ENCODE data around the gene SCPEP1. TPM values are rescaled to one million over a fixed set of nuclear protein-coding genes. Genes with fewer than 3 reads are reported as not detected.

SCPEP1 gene
- total RNA-seq, 1 experiment from 2014 or later, result 19.4 TPM

DNA sequence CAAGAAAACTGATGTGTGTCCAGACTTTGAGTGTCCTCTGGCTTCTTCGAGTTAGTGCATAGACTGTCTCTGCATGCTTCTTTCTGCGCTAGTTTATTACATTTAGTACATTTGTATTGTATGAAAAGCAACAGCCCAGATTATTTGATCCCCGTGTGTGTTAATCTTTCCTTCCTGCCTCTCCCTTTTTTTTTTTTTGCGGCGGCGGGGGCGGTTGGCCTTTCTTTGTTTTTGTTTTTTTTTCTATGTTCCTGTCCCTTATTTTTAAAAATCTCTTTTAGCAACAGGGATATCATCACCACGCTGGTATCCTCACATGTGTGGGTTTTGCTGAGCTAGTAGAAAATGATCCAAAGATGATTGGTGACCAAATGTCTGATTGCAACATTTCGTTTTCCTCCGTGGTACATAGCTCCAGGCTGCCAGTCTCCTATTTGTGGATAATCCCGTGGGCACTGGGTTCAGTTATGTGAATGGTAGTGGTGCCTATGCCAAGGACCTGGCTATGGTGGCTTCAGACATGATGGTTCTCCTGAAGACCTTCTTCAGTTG lies 9.4 kb downstream of the SCPEP1 start:
- H2AFZ ChIP-seq, result no peak overlapping the region
- no peaks in the 10 kb centered on the region for H3K79me2 ChIP-seq (ENCODE audit: low read depth)
- H3K36me3 ChIP-seq (ENCODE audit: low read depth), result 0 out of 2 replicates have a peak, but pooled peaks cover 5% of the 10 kb centered on the region
- TF ChIP-seq, protein P1, sequence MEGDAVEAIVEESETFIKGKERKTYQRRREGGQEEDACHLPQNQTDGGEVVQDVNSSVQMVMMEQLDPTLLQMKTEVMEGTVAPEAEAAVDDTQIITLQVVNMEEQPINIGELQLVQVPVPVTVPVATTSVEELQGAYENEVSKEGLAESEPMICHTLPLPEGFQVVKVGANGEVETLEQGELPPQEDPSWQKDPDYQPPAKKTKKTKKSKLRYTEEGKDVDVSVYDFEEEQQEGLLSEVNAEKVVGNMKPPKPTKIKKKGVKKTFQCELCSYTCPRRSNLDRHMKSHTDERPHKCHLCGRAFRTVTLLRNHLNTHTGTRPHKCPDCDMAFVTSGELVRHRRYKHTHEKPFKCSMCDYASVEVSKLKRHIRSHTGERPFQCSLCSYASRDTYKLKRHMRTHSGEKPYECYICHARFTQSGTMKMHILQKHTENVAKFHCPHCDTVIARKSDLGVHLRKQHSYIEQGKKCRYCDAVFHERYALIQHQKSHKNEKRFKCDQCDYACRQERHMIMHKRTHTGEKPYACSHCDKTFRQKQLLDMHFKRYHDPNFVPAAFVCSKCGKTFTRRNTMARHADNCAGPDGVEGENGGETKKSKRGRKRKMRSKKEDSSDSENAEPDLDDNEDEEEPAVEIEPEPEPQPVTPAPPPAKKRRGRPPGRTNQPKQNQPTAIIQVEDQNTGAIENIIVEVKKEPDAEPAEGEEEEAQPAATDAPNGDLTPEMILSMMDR (conservative IDR thresholded peaks at IDR 0.05), result no peak
- no peak for TF ChIP-seq EZH2 (IDR thresholded peaks at IDR 0.05; ENCODE audit: low read depth)
- ChIA-PET CTCF (no interaction called here), POLR2A (ENCODE audit: unreplicated experiment) (no interaction called here)
- BruUV-seq (replicated peaks), result no TSS peak
- H3K4me2 ChIP-seq, result no peak overlapping the region
- H4K20me1 ChIP-seq (ENCODE audit: insufficient read depth), result no peaks in the 10 kb centered on the region
- no peaks in the 10 kb centered on the region for H3K27me3 ChIP-seq (ENCODE audit: insufficient read depth, low read depth)
- no peak overlapping the region for H3K4me3 ChIP-seq
- H3K4me1 ChIP-seq (replicated peaks; ENCODE audit: insufficient read depth), result no peaks in the 10 kb centered on the region
- no peak for DNase-seq
- H3K9me3 ChIP-seq (ENCODE audit: insufficient read depth, low read depth), result no peaks in the 10 kb centered on the region
- no peaks in the 10 kb centered on the region for H3F3A ChIP-seq (ENCODE audit: insufficient read depth, low read depth)
- H3K27ac ChIP-seq, result no peak overlapping the region
- no peaks in the 10 kb centered on the region for H3K9me2 ChIP-seq (ENCODE audit: insufficient read depth)
- intact Hi-C loops (cut with micrococcal nuclease; ENCODE audit: unreplicated experiment), result no loop called here

DNA sequence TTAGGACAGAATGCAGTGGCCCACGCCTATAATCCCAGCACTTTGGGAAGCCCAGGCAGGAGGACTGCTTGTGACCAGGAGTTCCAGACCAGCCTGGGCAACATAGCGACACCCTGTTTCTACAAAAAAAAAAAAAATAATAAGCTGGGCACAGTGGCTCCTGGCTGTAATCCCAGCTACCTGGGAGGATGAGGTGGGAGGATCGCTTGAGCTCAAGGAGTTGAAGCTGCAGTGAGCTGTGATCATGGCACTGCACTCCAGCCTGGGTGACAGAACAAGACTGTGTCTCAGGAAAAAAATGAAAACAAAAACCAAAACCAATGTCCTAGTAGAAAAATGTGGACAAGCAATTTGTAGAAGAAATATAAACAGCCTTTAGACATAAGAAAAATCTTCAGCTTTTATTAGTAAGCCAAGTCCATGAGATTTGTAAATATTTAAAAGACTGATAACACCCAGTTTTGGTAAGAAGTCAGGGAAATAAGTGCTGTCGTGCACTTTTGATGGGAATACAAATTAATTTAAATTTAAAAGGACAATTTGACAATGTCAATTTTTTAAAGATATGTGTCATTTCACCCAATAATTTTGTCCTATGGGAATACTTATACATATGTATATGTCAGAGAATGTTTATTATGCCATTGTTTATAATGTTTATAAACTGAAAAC lies 11.1 kb downstream of the SCPEP1 start:
- H3K27me3 ChIP-seq (ENCODE audit: insufficient read depth, low read depth), result no peaks in the 10 kb centered on the region
- H3K79me2 ChIP-seq (ENCODE audit: low read depth), result no peaks in the 10 kb centered on the region
- ChIA-PET CTCF (no interaction called here), POLR2A (ENCODE audit: unreplicated experiment) (no interaction called here)
- no peak overlapping the region for H3K4me2 ChIP-seq
- TF ChIP-seq EZH2 (IDR thresholded peaks at IDR 0.05; ENCODE audit: low read depth), result no peak
- TF ChIP-seq, protein P1 (conservative IDR thresholded peaks at IDR 0.05), result no peak
- intact Hi-C loops (cut with micrococcal nuclease; ENCODE audit: unreplicated experiment), result no loop called here
- peaks cover 4% of the 10 kb centered on the region for H3K4me1 ChIP-seq (replicated peaks; ENCODE audit: insufficient read depth)
- H3K4me3 ChIP-seq, result no peak overlapping the region
- no TSS peak for BruUV-seq (replicated peaks)
- H3K9me3 ChIP-seq (ENCODE audit: insufficient read depth, low read depth), result no peaks in the 10 kb centered on the region
- peaks cover 6% of the 10 kb centered on the region for H3F3A ChIP-seq (ENCODE audit: insufficient read depth, low read depth)
- H2AFZ ChIP-seq, result no peak overlapping the region
- no peaks in the 10 kb centered on the region for H4K20me1 ChIP-seq (ENCODE audit: insufficient read depth)
- 0 out of 2 replicates have a peak, but pooled peaks cover 5% of the 10 kb centered on the region for H3K36me3 ChIP-seq (ENCODE audit: low read depth)
- no peaks in the 10 kb centered on the region for H3K9me2 ChIP-seq (ENCODE audit: insufficient read depth)
- H3K27ac ChIP-seq, result no peak overlapping the region
- no peak for DNase-seq

DNA sequence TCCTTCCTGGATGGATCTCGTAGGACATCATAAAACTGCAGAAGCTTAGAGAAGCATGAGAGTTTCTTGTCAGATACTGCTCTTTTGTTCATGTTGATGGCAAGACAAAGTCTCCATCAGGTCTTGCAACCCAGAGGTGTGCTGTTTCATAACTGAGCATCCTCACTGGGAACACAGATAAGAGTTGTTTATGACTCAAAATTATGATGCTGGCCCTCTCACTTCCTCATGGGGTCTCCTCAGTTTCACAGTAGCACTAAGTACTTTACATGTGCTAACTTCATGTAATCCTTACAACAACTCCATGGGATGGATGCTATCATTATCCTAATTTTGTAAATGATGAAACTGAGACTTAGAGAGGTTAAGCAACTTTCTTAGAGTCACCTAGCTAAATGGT lies 14.4 kb downstream of the SCPEP1 start:
- no peaks in the 10 kb centered on the region for H3K79me2 ChIP-seq (ENCODE audit: low read depth)
- no peak overlapping the region for H3K27ac ChIP-seq
- intact Hi-C loops (cut with micrococcal nuclease; ENCODE audit: unreplicated experiment), result no loop called here
- H3K27me3 ChIP-seq (ENCODE audit: insufficient read depth, low read depth), result no peaks in the 10 kb centered on the region
- ChIA-PET CTCF (no interaction called here), POLR2A (ENCODE audit: unreplicated experiment) (no interaction called here)
- H2AFZ ChIP-seq, result no peak overlapping the region
- no peak overlapping the region for H3K4me3 ChIP-seq
- no peak for DNase-seq
- H4K20me1 ChIP-seq (ENCODE audit: insufficient read depth), result no peaks in the 10 kb centered on the region
- H3K9me3 ChIP-seq (ENCODE audit: insufficient read depth, low read depth), result no peaks in the 10 kb centered on the region
- peaks cover 10% of the 10 kb centered on the region for H3K4me1 ChIP-seq (replicated peaks; ENCODE audit: insufficient read depth)
- peaks cover 9% of the 10 kb centered on the region for H3F3A ChIP-seq (ENCODE audit: insufficient read depth, low read depth)
- no peak for TF ChIP-seq EZH2 (IDR thresholded peaks at IDR 0.05; ENCODE audit: low read depth)
- TF ChIP-seq, protein P1 (conservative IDR thresholded peaks at IDR 0.05), result no peak
- no TSS peak for BruUV-seq (replicated peaks)
- H3K9me2 ChIP-seq (ENCODE audit: insufficient read depth), result no peaks in the 10 kb centered on the region
- H3K4me2 ChIP-seq, result no peak overlapping the region
- 0 out of 2 replicates have a peak, but pooled peaks cover 5% of the 10 kb centered on the region for H3K36me3 ChIP-seq (ENCODE audit: low read depth)

All from PC-9 (cell line).